GM12878 (cell line): ENCODE results near the gene C3. TPM values are rescaled to one million over a fixed set of nuclear protein-coding genes. Genes with fewer than 3 reads are reported as not detected.

ENCODE experiments used
- ATF7 ChIP-seq: fragments of 450-650 bp; IDR thresholded peaks from 2 replicates; pipeline ENCODE4 v1.6.1; 2016; ENCODE audit warnings: low read depth, mild to moderate bottlenecking
- BMI1 ChIP-seq: fragments of 450-650 bp; IDR thresholded peaks from 2 replicates; pipeline ENCODE4 v1.6.1; 2016; ENCODE audit warnings: mild to moderate bottlenecking, moderate library complexity, borderline replicate concordance
- CBX5 ChIP-seq: sonication (generic); IDR thresholded peaks from 2 replicates; pipeline ENCODE4 v1.6.1; 2016; ENCODE audit warnings: low read depth, moderate library complexity, mild to moderate bottlenecking, inconsistent platforms
- CHD1 ChIP-seq: IDR thresholded peaks from 2 replicates; pipeline ENCODE4 v1.6.1; 2012; ENCODE audit warnings: low read depth, low read length, improper control_type of control experiment
- CREB1 ChIP-seq: IDR thresholded peaks from 2 replicates; pipeline ENCODE4 v1.6.1; 2012; ENCODE audit warnings: low read depth, mild to moderate bottlenecking, inconsistent platforms
- EP300 ChIP-seq, 2 experiments: fragments of 150-350 bp in 1 of 2; IDR thresholded peaks; 2 replicates each; pipeline ENCODE4 v1.6.1; 2011 to 2012; ENCODE audit warnings: low read depth in 2 of 2, low read length in 2 of 2, borderline replicate concordance in 1 of 2, improper control_type of control experiment in 1 of 2, inconsistent platforms in 1 of 2; ENCODE audit not compliant: control insufficient read depth in 1 of 2
- IKZF1 ChIP-seq: fragments of 450-650 bp; conservative IDR thresholded peaks from 2 replicates; pipeline ENCODE4 v1.6.1; 2017; ENCODE audit warnings: antibody characterized with exemption, mild to moderate bottlenecking
- IKZF2 ChIP-seq, 2 experiments: fragments of 450-650 bp; IDR thresholded peaks; 2 replicates each; pipeline ENCODE4 v1.6.1; 2017; ENCODE audit warnings: mild to moderate bottlenecking in 2 of 2, moderate library complexity in 2 of 2
- KAT2A ChIP-seq: conservative IDR thresholded peaks from 2 replicates; pipeline ENCODE4 v1.6.1; 2011; ENCODE audit warnings: low read depth, low read length; ENCODE audit not compliant: control insufficient read depth
- MAX ChIP-seq: IDR thresholded peaks from 2 replicates; pipeline ENCODE4 v1.6.1; 2012; ENCODE audit warnings: low read depth, low read length, improper control_type of control experiment
- MEF2B ChIP-seq: fragments of 450-650 bp; IDR thresholded peaks from 2 replicates; pipeline ENCODE4 v1.6.1; 2018; ENCODE audit warnings: mild to moderate bottlenecking, moderate library complexity; ENCODE audit not compliant: partially characterized antibody, poor library complexity, severe bottlenecking
- NBN ChIP-seq: fragments of 450-650 bp; IDR thresholded peaks from 2 replicates; pipeline ENCODE4 v1.6.1; 2016
- NFIC ChIP-seq: IDR thresholded peaks from 2 replicates; pipeline ENCODE4 v1.6.1; 2012; ENCODE audit warnings: low read depth, mild to moderate bottlenecking, inconsistent platforms, low read length, moderate library complexity
- NR2F1 ChIP-seq: fragments of 450-650 bp; conservative IDR thresholded peaks from 2 replicates; pipeline ENCODE4 v1.6.1; 2017; ENCODE audit warnings: mild to moderate bottlenecking
- PML ChIP-seq: IDR thresholded peaks from 2 replicates; pipeline ENCODE4 v1.6.1; 2012; ENCODE audit warnings: low read length, inconsistent platforms
- POU2F2 ChIP-seq: IDR thresholded peaks from 3 replicates; pipeline ENCODE4 v1.6.1; 2011; ENCODE audit warnings: low read depth, mild to moderate bottlenecking, low read length, borderline replicate concordance
- RB1 ChIP-seq: fragments of 450-650 bp; formaldehyde crosslinking; IDR thresholded peaks from 2 replicates; pipeline ENCODE4 v1.6.1; 2017; ENCODE audit warnings: mild to moderate bottlenecking, borderline replicate concordance
- RCOR1 ChIP-seq: conservative IDR thresholded peaks from 2 replicates; pipeline ENCODE4 v1.6.1; 2012; ENCODE audit warnings: low read depth, low read length, improper control_type of control experiment
- RELA ChIP-seq: fragments of 450-650 bp; IDR thresholded peaks from 2 replicates; pipeline ENCODE4 v1.8.0; 2014; ENCODE audit warnings: borderline replicate concordance; ENCODE audit not compliant: partially characterized antibody
- SKIL ChIP-seq: fragments of 450-650 bp; IDR thresholded peaks from 2 replicates; pipeline ENCODE4 v1.6.1; 2017; ENCODE audit warnings: mild to moderate bottlenecking, low read depth, inconsistent platforms; ENCODE audit not compliant: poor library complexity, severe bottlenecking
- SMAD1 ChIP-seq: fragments of 450-650 bp; IDR thresholded peaks from 2 replicates; pipeline ENCODE4 v1.6.1; 2018; ENCODE audit warnings: mild to moderate bottlenecking, low read depth; ENCODE audit not compliant: partially characterized antibody
- SMARCA5 ChIP-seq: fragments of 450-650 bp; IDR thresholded peaks from 2 replicates; pipeline ENCODE4 v1.6.1; 2017; ENCODE audit warnings: mild to moderate bottlenecking
- SPI1 ChIP-seq: IDR thresholded peaks from 2 replicates; pipeline ENCODE4 v1.6.1; 2011; ENCODE audit warnings: low read depth, mild to moderate bottlenecking, low read length, moderate library complexity, borderline replicate concordance; ENCODE audit not compliant: insufficient read depth
- SREBF2 ChIP-seq: IDR thresholded peaks from 2 replicates; pipeline ENCODE4 v1.6.1; 2012; ENCODE audit warnings: mild to moderate bottlenecking, low read length
- SRF ChIP-seq, 2 experiments: IDR thresholded peaks; 2 replicates each; pipeline ENCODE4 v1.6.1; 2011; ENCODE audit warnings: low read depth in 2 of 2, low read length in 2 of 2, mild to moderate bottlenecking in 1 of 2, moderate library complexity in 1 of 2
- TAF1 ChIP-seq: IDR thresholded peaks from 2 replicates; pipeline ENCODE4 v1.6.1; 2011; ENCODE audit warnings: mild to moderate bottlenecking, low read depth, low read length, borderline replicate concordance
- TCF12 ChIP-seq: IDR thresholded peaks from 2 replicates; pipeline ENCODE4 v1.6.1; 2011; ENCODE audit warnings: low read depth, mild to moderate bottlenecking, low read length
- TCF3 ChIP-seq: IDR thresholded peaks from 2 replicates; pipeline ENCODE4 v1.6.1; 2012; ENCODE audit warnings: low read depth, mild to moderate bottlenecking, low read length, borderline replicate concordance; ENCODE audit not compliant: insufficient read depth
- ZBTB33 ChIP-seq: fragments of 450-650 bp; IDR thresholded peaks from 2 replicates; pipeline ENCODE4 v1.6.1; 2017; ENCODE audit warnings: mild to moderate bottlenecking
- polyA plus RNA-seq, 11 experiments: library from polyadenylated mRNA; depleted of rRNA in 4 of 11; unstranded in 6 of 11; stranded (reverse) in 5 of 11; fragments of >200 nt; fragmentation: Nextera tagmentation in 4 of 11; fragmentation: Illumina TruSeq in 1 of 11; extraction: Ambion mirVana in 4 of 11; extraction: Trizol in 1 of 11; gene quantifications; 1 replicate in 1 of 11; 2 replicates in 10 of 11; pipeline versions ENCODE4 v1.2.1 to v1.2.3, GENCODE V29; 2011 to 2016; ENCODE audit warnings: inconsistent platforms in 2 of 11, missing spikeins in 2 of 11, low read depth in 1 of 11
- total RNA-seq, 4 experiments: library from RNA; depleted of rRNA in 3 of 4; stranded (reverse); fragments of >200 nt in 3 of 4; fragmentation: Illumina TruSeq in 1 of 4; extraction: Trizol in 1 of 4; gene quantifications; 2 replicates each; pipeline versions ENCODE4 v1.2.1 to v1.2.3, GENCODE V29; 2013 to 2021

The C3 gene
- total and polyA plus RNA-seq, 10 of the 15 experiments (the other 5 are each of a cell fraction or from before 2014, with no cell fraction given), result 0.20 to 6.7 (median 0.72) TPM

GRCh38 chr19:6674868-6675305, 45.6 kb downstream of the C3 start (continued):
- TF ChIP-seq CREB1 (peak; percentile 79), SRF (IDR thresholded peaks at IDR 0.05; ENCODE audit: low read depth in 2 of 2, low read length in 2 of 2) (peak in 1 of 2 experiments; percentile 59; a peak in 1 of 4 replicates), PML (0 out of 2 replicates have a peak, but pooled peaks have one; percentile 41), POU2F2 (peak; percentile 55; the same call in 1 of the 3 replicates), RELA (peak; percentile 71), ZBTB33 (no peak; the same call in 1 of the 2 replicates), KAT2A (no peak), RCOR1 (peak; percentile 69; the same call in 1 of the 2 replicates), BMI1 (0 out of 2 replicates have a peak, but pooled peaks have one; percentile 32), CBX5 (peak; percentile 79; the same call in 1 of the 2 replicates), SMARCA5 (no peak), SPI1 (no peak), MEF2B (peak; percentile 81), IKZF1 (peak; percentile 95), IKZF2 (IDR thresholded peaks at IDR 0.05) (peak; percentile 95 to 96), NFIC (peak; percentile 93), EP300 (IDR thresholded peaks at IDR 0.05; ENCODE audit: borderline replicate concordance in 1 of 2, control insufficient read depth in 1 of 2, low read depth in 2 of 2, low read length in 2 of 2) (peak; percentile 75 to 83), SMAD1 (no peak), SKIL (peak; percentile 87), SREBF2 (no peak), NR2F1 (peak; percentile 42), NBN (peak; percentile 93), RB1 (peak; percentile 80; the same call in 1 of the 2 replicates), TAF1 (0 out of 2 replicates have a peak, but pooled peaks have one; percentile 6), TCF3 (peak; percentile 66; the same call in 1 of the 2 replicates), ATF7 (peak; percentile 87), CHD1 (0 out of 2 replicates have a peak, but pooled peaks have one; percentile 62), TCF12 (peak; percentile 61; the same call in 1 of the 2 replicates), MAX (peak; percentile 72)
